Nephron (organoid): Measurements from ENCODE around the gene MARVELD1.

Source experiments
- H3K27ac Mint-ChIP-seq, 3 experiments: 2 replicates each; pipeline ENCODE4 v1.8.0; 2020; ENCODE audit warnings: mixed read lengths in 3 of 3, mild to moderate bottlenecking in 2 of 3, moderate library complexity in 1 of 3
- H3K27me3 Mint-ChIP-seq: 2 replicates; pipeline ENCODE4 v1.8.0; 2021; ENCODE audit warnings: low read depth, mild to moderate bottlenecking, moderate library complexity, mixed read lengths
- H3K36me3 Mint-ChIP-seq: 2 replicates; pipeline ENCODE4 v1.8.0; 2020; ENCODE audit warnings: low read depth, mixed read lengths
- H3K4me1 Mint-ChIP-seq: 2 replicates; pipeline ENCODE4 v1.8.0; 2020; ENCODE audit warnings: mixed read lengths
- H3K4me3 Mint-ChIP-seq, 3 experiments: 2 replicates each; pipeline ENCODE4 v1.8.0; 2020; ENCODE audit warnings: mild to moderate bottlenecking in 3 of 3, mixed read lengths in 3 of 3, moderate library complexity in 2 of 3
- H3K9me3 Mint-ChIP-seq: 2 replicates; pipeline ENCODE4 v1.8.0; 2020; ENCODE audit warnings: mixed read lengths
- CTCF ChIP-seq, 3 experiments: fragments of 200-600 bp; sonication (generic); IDR thresholded peaks; one replicate each; pipeline ENCODE4 v1.5.0; 2021; ENCODE audit warnings: antibody characterized with exemption in 3 of 3; ENCODE audit not compliant: unreplicated experiment in 3 of 3

The MARVELD1 gene

GRCh38 chr10:97713339-97713825 lies at the start of gene MARVELD1:
MARVELD1 (plus strand) TSS chr10:97713730; CDS start chr10:97713877, 147 bp downstream.
- Mint-ChIP-seq H3K4me1 (peaks cover 45% of the 10 kb centered on the region), H3K27me3 (peaks cover 13% of the 10 kb centered on the region), H3K27ac (peak within 1 kb of the TSS; percentile 96 to 99 (median 99)), H3K36me3 (peaks cover 21% of the 10 kb centered on the region), H3K9me3 (no peaks in the 10 kb centered on the region), H3K4me3 (peak within 1 kb of the TSS; percentile 98 to 100 (median 99))
- no peak for TF ChIP-seq CTCF (IDR thresholded peaks at IDR 0.05; ENCODE audit: unreplicated experiment in 3 of 3)

GRCh38 chr10:97664282-97664850 lies 49.2 kb upstream of the MARVELD1 start:
- no peak for TF ChIP-seq CTCF (IDR thresholded peaks at IDR 0.05; ENCODE audit: unreplicated experiment in 3 of 3)
- H3K27ac Mint-ChIP-seq, result no peak overlapping the region
- H3K4me3 Mint-ChIP-seq, result no peak overlapping the region
- no peaks in the 10 kb centered on the region for H3K27me3 Mint-ChIP-seq
- H3K9me3 Mint-ChIP-seq, result no peaks in the 10 kb centered on the region
- H3K4me1 Mint-ChIP-seq, result no peaks in the 10 kb centered on the region
- peaks cover 56% of the 10 kb centered on the region for H3K36me3 Mint-ChIP-seq

GRCh38 chr10:97666992-97667391 lies 46.5 kb upstream of the MARVELD1 start:
- no peaks in the 10 kb centered on the region for H3K27me3 Mint-ChIP-seq
- no peaks in the 10 kb centered on the region for H3K9me3 Mint-ChIP-seq
- H3K27ac Mint-ChIP-seq, result no peak overlapping the region
- no peak overlapping the region for H3K4me3 Mint-ChIP-seq
- no peaks in the 10 kb centered on the region for H3K4me1 Mint-ChIP-seq
- peaks cover 59% of the 10 kb centered on the region for H3K36me3 Mint-ChIP-seq
- TF ChIP-seq CTCF (IDR thresholded peaks at IDR 0.05; ENCODE audit: unreplicated experiment in 3 of 3), result no peak

- Mint-ChIP-seq H3K9me3 (no peaks in the 10 kb centered on the region), H3K4me3 (no peak overlapping the region), H3K4me1 (no peaks in the 10 kb centered on the region), H3K27ac (no peak overlapping the region), H3K36me3 (peaks cover 59% of the 10 kb centered on the region), H3K27me3 (no peaks in the 10 kb centered on the region)
- TF ChIP-seq CTCF (IDR thresholded peaks at IDR 0.05; ENCODE audit: unreplicated experiment in 3 of 3), result no peak
These were observed 46.1 kb upstream of the MARVELD1 start for GRCh38 chr10:97667463-97667862.

- Mint-ChIP-seq H3K27me3 (no peaks in the 10 kb centered on the region), H3K36me3 (peaks cover 54% of the 10 kb centered on the region), H3K4me1 (no peaks in the 10 kb centered on the region), H3K4me3 (no peak overlapping the region), H3K9me3 (no peaks in the 10 kb centered on the region), H3K27ac (no peak overlapping the region)
- TF ChIP-seq CTCF (IDR thresholded peaks at IDR 0.05; ENCODE audit: unreplicated experiment in 3 of 3), result no peak
These were observed 44.0 kb upstream of the MARVELD1 start for GRCh38 chr10:97669571-97669970.
